NT2/D1 (cell line): ENCODE measurements around the gene PVALB.

ENCODE experiments used
- DNase-seq: peaks from one replicate; pipeline ENCODE4 v3.0.0-alpha.2; 2011; ENCODE audit warnings: low read depth, low spot score
- H3K27me3 ChIP-seq: 2 replicates; pipeline ENCODE4 v1.6.0; 2011; ENCODE audit warnings: mild to moderate bottlenecking; ENCODE audit not compliant: insufficient read length, insufficient read depth
- H3K36me3 ChIP-seq: 2 replicates; pipeline ENCODE4 v1.6.1; 2011; ENCODE audit warnings: mild to moderate bottlenecking, low read length, mixed read lengths; ENCODE audit not compliant: insufficient read depth, insufficient read length
- H3K4me1 ChIP-seq: 2 replicates; pipeline ENCODE4 v1.5.1; 2011; ENCODE audit not compliant: insufficient read depth, insufficient read length
- H3K4me3 ChIP-seq: 2 replicates; pipeline ENCODE4 v1.5.1; 2011; ENCODE audit warnings: low read depth; ENCODE audit not compliant: insufficient read length
- H3K9ac ChIP-seq: 2 replicates; pipeline ENCODE4 v1.6.0; 2011; ENCODE audit warnings: low read depth; ENCODE audit not compliant: insufficient read length
- H3K9me3 ChIP-seq: 2 replicates; pipeline ENCODE4 v1.5.1; 2011; ENCODE audit warnings: mild to moderate bottlenecking, low read length; ENCODE audit not compliant: insufficient read depth
- SUZ12 ChIP-seq: IDR thresholded peaks from 2 replicates; pipeline ENCODE4 v1.6.1; 2011; ENCODE audit not compliant: insufficient read length, insufficient read depth; ENCODE audit errors: extremely low read depth
- YY1 ChIP-seq: IDR thresholded peaks from 2 replicates; pipeline ENCODE4 v1.6.1; 2011; ENCODE audit not compliant: insufficient read length, insufficient read depth
- ZNF274 ChIP-seq: IDR thresholded peaks from 2 replicates; pipeline ENCODE4 v1.6.1; 2011; ENCODE audit warnings: mild to moderate bottlenecking, low read depth, low read length

Gene PVALB

GRCh38 chr22:36860821-36861659, 44.2 kb upstream of the PVALB start, which contains the start of gene NCF4:
NCF4 (plus strand) TSS chr22:36861006; CDS start chr22:36861172, 166 bp downstream.
- DNase-seq, result no peak
- Histone ChIP-seq H3K9me3 (peaks cover 13% of the 10 kb centered on the region; the same call in 1 of the 2 replicates), H3K27me3 (peaks cover 12% of the 10 kb centered on the region), H3K9ac (no peak within 1 kb of the TSS), H3K36me3 (no peaks in the 10 kb centered on the region), H3K4me1 (peaks cover 3% of the 10 kb centered on the region), H3K4me3 (no peak within 1 kb of the TSS)
- TF ChIP-seq YY1, result no peak
- TF ChIP-seq SUZ12, result no peak
- no peak for TF ChIP-seq ZNF274

- Histone ChIP-seq H3K9ac (no peak overlapping the region), H3K4me3 (no peak overlapping the region)
Observed at GRCh38 chr22:36860438-36860820, 43.6 kb upstream of the PVALB start.

GRCh38 chr22:36860017-36860416, 43.2 kb upstream of the PVALB start:
- Histone ChIP-seq H3K27me3 (peaks cover 12% of the 10 kb centered on the region), H3K9me3 (peaks cover 21% of the 10 kb centered on the region; the same call in 1 of the 2 replicates), H3K4me1 (peaks cover 3% of the 10 kb centered on the region), H3K4me3 (no peak overlapping the region), H3K9ac (no peak overlapping the region), H3K36me3 (no peaks in the 10 kb centered on the region)
- no peak for DNase-seq
- TF ChIP-seq YY1 (no peak), SUZ12 (no peak), ZNF274 (no peak)

More at GRCh38 chr22:36860438-36860820, 43.6 kb upstream of the PVALB start:
- H3K27me3 ChIP-seq, result peaks cover 12% of the 10 kb centered on the region
- H3K4me1 ChIP-seq, result peaks cover 3% of the 10 kb centered on the region
- peaks cover 18% of the 10 kb centered on the region; the same call in 1 of the 2 replicates for H3K9me3 ChIP-seq
- DNase-seq, result no peak
- no peak for TF ChIP-seq ZNF274
- TF ChIP-seq SUZ12, result no peak
- no peak for TF ChIP-seq YY1
- H3K36me3 ChIP-seq, result no peaks in the 10 kb centered on the region

GRCh38 chr22:36858966-36859365, 42.1 kb upstream of the PVALB start:
- Histone ChIP-seq H3K9me3 (peaks cover 21% of the 10 kb centered on the region; the same call in 1 of the 2 replicates), H3K36me3 (no peaks in the 10 kb centered on the region), H3K4me1 (peaks cover 3% of the 10 kb centered on the region), H3K27me3 (peaks cover 12% of the 10 kb centered on the region), H3K4me3 (no peak overlapping the region), H3K9ac (no peak overlapping the region)
- TF ChIP-seq YY1 (no peak), SUZ12 (no peak)
- DNase-seq, result no peak

GRCh38 chr22:36858156-36858555, 41.3 kb upstream of the PVALB start:
- Histone ChIP-seq H3K4me1 (peaks cover 3% of the 10 kb centered on the region), H3K9ac (no peak overlapping the region), H3K4me3 (no peak overlapping the region), H3K9me3 (peaks cover 21% of the 10 kb centered on the region; the same call in 1 of the 2 replicates), H3K36me3 (no peaks in the 10 kb centered on the region), H3K27me3 (peaks cover 12% of the 10 kb centered on the region)
- TF ChIP-seq YY1, result no peak
- no peak for TF ChIP-seq ZNF274
- TF ChIP-seq SUZ12, result no peak
- no peak for DNase-seq

- H3K27me3 ChIP-seq, result peaks cover 12% of the 10 kb centered on the region
- TF ChIP-seq SUZ12 (no peak), ZNF274 (no peak), YY1 (no peak)
- H3K36me3 ChIP-seq, result no peaks in the 10 kb centered on the region
- no peak overlapping the region for H3K9ac ChIP-seq
- H3K4me3 ChIP-seq, result no peak overlapping the region
- no peaks in the 10 kb centered on the region for H3K4me1 ChIP-seq
- DNase-seq, result no peak
- H3K9me3 ChIP-seq, result peaks cover 25% of the 10 kb centered on the region; the same call in 1 of the 2 replicates
Observed at GRCh38 chr22:36856792-36857135, 39.9 kb upstream of the PVALB start.

- DNase-seq, result peak; percentile 73
- Histone ChIP-seq H3K27me3 (peaks cover 12% of the 10 kb centered on the region), H3K36me3 (no peaks in the 10 kb centered on the region), H3K4me3 (no peak overlapping the region), H3K9me3 (peaks cover 25% of the 10 kb centered on the region; the same call in 1 of the 2 replicates), H3K4me1 (no peaks in the 10 kb centered on the region), H3K9ac (no peak overlapping the region)
- TF ChIP-seq YY1, result no peak
- TF ChIP-seq ZNF274, result no peak
- no peak for TF ChIP-seq SUZ12
Observed at GRCh38 chr22:36856121-36856791, 39.4 kb upstream of the PVALB start.
